Skin epidermis (tissue), 12 donors: ENCODE measurements around the gene METTL6.
"Not testable (repeated sequence)": the region's sequence is repeated elsewhere in the genome, so short reads cannot be mapped to it uniquely, and the experiment has no call there.

Source experiments
- H3K27ac ChIP-seq, 21 experiments: fragments of 200-600 bp; sonication (generic) in 11 of 21; one replicate each; pipeline ENCODE4 v1.5.0; 2020; ENCODE audit warnings: mild to moderate bottlenecking in 3 of 21, inconsistent platforms in 2 of 21, moderate library complexity in 2 of 21
- H3K4me3 ChIP-seq, 7 experiments: fragments of 200-600 bp; sonication (generic) in 2 of 7; one replicate each; pipeline ENCODE4 v1.5.0; 2020; ENCODE audit warnings: inconsistent platforms in 2 of 7, mild to moderate bottlenecking in 2 of 7, moderate library complexity in 1 of 7

Gene METTL6

DNA sequence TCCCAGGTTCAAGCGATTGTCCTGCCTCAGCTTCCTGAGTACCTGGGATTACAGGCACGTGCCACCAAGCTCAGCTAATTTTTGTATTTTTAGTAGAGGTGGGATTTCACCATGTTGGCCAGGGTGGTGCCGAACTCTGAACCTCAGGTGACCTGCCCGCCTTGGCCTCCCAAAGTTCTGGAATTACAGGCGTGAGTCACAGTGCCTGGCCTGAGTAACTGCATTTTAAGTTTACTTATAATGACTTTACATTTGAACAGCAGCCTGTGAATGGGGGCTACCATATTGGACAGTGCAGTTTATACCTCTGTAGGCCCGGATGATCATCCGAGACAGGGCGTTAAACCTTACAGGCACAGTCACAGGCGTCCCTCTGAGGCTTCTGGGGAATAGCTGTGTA, 24.8 kb upstream of the METTL6 start:
- H3K4me3 ChIP-seq, result no peak overlapping the region
- no peak overlapping the region for H3K27ac ChIP-seq

DNA sequence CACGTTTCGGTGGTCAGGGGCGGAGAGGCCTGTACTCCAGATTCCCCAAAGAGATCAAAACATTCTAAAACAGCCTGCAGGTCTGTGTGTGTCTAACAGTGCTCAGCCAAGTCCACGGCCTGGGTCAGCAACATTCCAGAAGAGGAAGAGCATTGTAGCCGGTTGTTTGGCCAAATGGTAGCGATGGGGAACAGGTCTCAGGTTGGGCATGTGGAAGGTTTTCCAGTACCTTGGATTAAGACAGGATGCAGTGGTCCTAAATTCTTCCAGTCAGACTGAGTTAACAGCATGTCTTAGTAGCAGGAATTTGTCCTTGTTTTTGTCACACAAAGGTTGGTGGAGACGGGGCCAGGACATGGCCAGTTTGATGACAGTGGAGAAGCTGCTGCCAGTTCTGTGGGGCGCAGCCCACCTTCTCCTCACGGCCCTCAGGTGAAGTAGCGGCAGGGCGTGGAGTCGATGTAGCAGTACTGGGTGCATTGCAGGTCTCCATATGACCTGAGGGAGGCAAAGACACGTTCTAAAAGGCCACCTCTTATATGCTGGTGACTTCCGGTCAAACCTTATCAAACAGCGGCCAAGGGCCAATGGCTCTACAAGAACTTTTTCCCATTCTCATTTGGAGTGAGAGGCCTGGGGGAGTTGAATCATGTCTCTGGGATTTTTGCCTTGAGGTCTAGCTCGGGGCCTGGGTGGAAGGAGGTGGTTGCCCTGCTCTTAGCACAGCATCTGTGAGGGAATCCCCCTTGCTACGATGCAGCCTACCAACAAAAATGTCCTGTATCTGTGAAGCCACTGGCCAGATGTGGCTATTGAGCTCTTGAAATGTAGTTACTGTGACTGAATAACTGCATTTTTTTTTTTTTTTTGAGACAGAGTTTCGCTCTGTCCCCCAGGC, 24.1 kb upstream of the METTL6 start:
- H3K27ac ChIP-seq, result no peak overlapping the region

DNA sequence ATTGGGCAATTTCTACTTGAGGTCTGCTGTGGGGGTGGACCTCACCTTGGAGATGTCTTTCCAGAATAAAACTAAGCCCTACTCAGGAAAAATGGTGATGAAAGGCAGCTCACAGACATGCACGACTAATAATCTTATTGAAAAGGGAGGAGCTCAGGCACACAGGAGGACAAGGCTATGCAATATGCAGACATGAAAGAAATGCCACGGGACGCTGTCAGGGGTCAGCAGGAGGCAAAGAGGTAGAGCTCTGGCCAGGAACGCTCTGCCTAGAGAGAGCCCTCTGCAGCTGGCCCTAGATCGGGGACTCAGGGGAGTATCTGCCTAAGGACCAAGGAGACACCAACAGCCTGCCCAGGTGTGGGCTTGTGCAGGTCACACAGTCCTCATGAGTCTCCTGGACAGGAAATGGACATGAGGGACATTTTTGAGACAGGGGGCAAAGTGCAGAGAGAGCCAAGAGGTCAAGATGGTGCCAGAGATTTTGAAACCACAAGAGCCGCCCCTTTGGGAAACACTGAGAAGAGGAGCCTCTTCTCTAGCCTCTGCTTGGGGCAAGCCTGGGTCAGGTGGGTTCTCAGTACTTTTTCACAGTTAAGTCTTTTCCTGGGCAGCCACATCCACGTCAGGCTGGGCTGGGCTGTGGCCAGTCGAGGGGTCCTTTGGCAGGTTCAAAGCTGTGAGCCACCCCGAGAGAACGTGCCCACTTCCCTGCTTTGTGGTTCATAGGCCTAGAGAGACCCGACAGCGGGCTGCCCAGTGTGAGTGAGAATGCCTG, 23.3 kb upstream of the METTL6 start:
- no peak overlapping the region for H3K4me3 ChIP-seq

More for the DNA sequence above, 24.1 kb upstream of the METTL6 start:
- no peak overlapping the region for H3K4me3 ChIP-seq

DNA sequence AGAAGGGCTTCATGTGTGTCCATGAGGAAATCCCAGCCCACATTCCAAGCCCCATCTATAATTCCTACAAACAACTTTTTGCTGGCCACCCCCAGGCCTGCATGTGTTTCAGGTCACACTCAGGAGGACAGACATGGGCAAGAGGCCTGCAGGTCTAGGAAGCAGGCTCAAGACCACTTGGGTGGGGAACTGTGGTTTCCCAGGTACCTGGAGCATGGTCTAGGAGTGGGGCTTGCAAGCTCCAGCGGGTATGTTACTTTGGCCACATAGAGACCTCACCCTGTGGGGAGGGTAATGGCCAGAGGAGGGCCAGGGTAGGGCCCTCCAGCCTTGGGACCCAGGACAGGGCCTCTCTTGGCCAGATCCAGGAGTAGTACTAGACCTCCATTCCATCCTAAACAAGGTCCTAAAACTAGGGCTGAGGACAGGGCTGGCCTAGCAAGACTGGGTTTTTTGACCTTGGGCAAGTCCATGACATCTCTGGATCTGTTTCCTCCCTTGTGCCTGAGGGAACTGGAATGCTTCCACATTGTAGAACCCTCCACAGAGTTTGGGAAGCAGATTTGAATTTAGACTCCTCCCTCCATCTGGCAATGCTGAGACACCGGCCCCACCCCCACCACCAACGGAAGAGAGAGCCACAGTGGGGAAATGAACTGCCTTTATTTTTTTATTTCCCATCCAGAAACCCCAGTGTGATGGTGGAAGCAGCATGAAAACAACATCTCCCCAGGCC, 22.3 kb upstream of the METTL6 start:
- H3K27ac ChIP-seq, result peak overlapping the region in 3 of 21 experiments; percentile 9 to 62 (median 10)
- no peak overlapping the region for H3K4me3 ChIP-seq

More for the DNA sequence above, 23.3 kb upstream of the METTL6 start:
- no peak overlapping the region for H3K27ac ChIP-seq

DNA sequence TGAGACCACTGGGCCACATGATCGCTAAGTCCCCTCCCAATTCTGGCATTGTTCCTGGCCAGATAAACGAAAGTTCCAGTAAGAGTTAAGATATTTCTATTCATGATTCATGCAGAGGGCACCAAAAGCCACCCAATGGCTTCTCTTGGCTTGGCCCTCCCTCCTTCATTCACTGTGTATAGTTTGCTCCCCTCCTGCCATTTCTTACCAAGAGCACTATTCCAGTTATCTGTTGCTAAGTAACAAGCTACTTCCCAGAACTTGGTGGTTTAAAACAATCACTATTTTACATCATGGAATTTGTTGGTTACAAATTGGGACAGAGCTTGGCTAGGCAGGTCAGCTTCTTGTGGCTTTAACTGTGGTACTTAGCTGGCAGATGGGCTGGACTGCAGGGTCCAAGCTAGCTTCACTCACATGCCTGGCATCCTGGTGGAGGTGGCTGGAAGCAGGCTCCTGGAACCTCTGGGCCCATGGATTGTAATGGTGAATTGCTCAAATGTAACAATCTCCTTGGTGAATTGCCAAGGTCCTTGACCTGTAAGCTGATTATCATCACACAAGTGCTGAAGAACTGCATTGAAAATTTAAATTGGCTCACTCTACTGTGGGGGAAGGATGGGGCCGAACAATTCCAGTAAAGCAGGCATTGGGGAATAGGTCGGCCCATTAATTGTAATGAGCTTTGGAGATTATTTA, 16.6 kb upstream of the METTL6 start:
- Histone ChIP-seq H3K4me3 (no peak overlapping the region), H3K27ac (peak overlapping the region in 1 of 21 experiments; percentile 12)

DNA sequence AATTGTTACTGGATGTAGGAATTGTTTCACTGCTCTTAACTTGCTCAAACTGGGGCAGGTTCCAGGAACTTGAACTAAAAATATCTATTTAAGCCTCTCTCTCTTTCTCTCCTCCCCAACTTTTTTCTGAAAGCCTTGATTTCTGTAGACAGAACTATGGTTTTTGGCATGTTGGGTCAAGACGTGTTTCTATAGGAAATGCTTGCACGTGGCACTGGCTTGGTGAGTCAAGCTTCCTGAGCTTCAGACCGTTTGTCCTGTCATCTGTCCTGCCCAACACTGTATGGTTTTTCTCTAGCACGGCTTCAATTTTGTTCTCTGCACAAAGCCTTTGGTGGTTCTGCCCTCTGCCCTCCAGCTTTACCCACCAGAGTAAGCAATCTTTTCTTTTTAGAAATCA, 13.5 kb upstream of the METTL6 start:
- Histone ChIP-seq H3K27ac (no peak overlapping the region), H3K4me3 (no peak overlapping the region)

DNA sequence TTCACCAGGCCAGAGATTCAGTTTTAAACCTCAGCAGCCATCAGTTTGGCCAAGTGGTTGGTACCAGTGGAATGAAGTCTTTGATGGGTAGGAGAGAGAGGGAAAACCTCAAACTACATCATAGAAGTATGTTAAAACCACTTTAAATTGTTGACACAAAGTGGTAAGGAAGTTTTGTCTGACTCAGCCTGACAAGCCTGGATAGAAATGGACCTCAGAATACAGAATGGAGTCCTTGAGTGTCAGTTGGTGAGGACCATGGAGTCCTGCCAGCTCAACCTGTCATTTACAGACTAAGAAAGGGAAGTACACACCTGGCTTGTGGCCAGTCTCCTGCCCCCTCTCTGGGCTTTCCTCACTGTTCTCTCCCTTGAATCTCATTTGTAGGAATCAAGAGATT, 12.1 kb upstream of the METTL6 start:
- H3K4me3 ChIP-seq, result no peak overlapping the region
- peak overlapping the region in 2 of 21 experiments; percentile 25 to 41 for H3K27ac ChIP-seq

DNA sequence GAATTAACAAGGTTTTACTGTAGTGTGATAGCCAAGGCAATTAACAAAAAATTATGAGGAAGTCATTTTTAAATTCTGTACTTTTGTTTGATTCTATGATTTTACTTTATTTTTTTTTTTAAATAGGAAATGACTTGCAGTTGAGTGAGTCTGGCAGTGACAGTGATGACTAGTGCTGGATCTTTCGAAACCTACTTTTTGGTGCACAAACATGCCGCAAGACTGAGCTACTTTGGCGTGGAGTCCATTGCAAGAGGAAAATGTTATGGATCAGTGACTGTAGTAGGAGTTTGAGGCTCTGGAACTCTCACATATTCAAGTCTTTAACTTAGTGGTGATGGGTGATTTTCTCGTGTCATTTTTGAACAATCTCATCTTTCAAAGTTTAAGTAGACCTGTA, 11.6 kb upstream of the METTL6 start:
- Histone ChIP-seq H3K27ac (peak overlapping the region in 3 of 21 experiments; percentile 8 to 41 (median 25)), H3K4me3 (no peak overlapping the region)

DNA sequence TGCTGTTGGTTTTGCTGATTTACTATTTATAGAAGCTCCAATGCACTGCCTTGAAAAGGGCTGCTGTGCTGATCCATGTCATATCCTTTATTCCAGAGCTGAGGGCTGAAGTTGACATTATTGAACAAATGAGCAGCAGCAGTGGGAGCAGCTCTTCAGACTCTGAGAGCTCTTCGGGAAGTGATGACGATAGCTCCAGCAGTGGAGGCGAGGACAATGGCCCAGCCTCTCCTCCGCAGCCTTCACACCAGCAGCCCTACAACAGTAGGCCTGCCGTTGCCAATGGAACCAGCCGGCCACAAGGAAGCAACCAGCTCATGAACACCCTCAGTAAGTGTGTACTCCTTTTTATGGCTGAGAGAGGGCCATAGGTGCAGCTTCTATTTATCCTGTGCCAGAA, 8.9 kb upstream of the METTL6 start:
- Histone ChIP-seq H3K27ac (no peak overlapping the region), H3K4me3 (no peak overlapping the region)

DNA sequence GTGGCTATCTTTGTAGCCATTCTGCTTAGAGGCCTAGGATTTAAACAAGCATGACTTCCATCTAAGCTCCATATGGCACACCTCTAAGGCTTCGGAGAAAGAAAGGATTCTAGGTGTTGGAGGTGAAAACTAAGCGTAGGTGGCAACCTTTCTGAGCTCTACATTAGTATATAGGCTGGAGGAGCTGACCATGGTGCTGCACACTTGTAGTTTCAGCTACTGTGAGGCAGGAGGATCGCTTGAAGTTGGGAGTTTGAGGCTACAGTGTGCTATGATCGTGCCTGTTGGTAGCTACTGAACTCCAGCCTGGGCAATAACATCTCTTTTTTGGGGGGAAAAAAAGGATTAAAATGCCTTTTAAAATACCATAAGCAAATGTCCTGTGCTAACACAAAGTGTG, 7.4 kb upstream of the METTL6 start:
- Histone ChIP-seq H3K4me3 (no peak overlapping the region), H3K27ac (no peak overlapping the region)

DNA sequence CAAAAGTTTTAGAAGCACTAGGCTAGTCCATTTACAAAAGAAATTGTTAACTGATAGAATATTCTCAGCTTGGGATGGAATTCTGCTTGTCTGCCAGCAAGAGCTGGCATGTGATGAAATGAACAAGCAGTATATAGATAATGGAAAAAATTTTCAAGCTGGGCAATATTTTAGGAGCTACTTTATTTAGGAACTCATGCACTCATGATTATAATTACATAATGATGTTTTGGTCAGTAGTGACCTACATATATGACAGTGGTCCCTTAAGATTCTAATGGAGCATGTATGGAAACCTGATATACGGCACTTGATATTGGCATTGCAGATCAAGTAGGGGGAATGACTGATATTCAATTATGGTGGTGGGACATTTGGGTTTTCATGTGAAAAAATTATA, 6.2 kb upstream of the METTL6 start:
- Histone ChIP-seq H3K27ac (no peak overlapping the region), H3K4me3 (no peak overlapping the region)

DNA sequence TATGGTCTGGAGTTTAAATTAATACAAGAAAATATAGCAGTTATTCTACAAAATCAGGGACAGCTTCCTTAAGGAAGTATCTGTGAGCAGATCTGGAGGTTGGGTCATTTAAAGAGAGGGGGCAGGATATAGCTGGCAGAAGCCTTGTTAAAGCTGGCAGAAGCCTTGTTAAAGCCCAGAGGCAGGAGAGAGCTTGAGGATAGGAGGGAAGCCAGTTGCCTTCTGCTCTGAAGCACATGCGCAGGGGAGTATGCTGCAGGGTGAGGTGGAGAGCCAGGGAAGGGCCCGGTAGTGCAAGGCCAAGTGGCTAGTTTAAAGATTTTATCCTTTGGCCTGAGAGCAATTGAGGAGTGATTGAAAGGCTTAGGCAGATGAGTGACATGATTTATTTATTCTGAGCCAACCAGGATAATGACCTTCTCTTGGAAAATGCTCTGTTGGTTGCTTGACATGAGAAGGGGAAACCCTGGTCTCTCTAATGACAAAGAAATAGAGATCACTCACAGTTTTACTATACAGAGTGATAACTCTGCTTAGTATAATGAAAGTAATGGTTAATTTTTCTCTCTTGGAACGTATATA, 4.0 kb upstream of the METTL6 start:
- no peak overlapping the region for H3K27ac ChIP-seq
- no peak overlapping the region for H3K4me3 ChIP-seq

DNA sequence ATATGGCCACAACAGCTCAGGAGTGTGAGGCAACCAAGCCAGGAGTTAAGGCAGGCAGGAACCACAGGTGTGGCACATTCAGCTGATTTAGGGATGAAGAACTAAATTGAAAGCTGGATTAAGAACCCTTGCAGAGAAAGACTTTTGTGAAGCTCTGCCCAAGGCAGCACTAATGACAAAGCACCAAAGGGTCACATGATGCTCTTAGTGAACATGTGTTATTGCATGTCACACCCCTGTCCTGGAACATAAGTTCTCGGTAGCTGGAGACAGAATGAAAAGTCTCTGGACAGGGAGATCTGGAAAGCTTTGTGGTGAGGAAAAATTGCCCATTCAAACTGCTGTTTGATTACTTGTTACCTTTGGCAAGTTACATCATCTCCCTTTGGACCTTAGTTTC, 3.3 kb upstream of the METTL6 start:
- Histone ChIP-seq H3K4me3 (no peak overlapping the region), H3K27ac (no peak overlapping the region)

DNA sequence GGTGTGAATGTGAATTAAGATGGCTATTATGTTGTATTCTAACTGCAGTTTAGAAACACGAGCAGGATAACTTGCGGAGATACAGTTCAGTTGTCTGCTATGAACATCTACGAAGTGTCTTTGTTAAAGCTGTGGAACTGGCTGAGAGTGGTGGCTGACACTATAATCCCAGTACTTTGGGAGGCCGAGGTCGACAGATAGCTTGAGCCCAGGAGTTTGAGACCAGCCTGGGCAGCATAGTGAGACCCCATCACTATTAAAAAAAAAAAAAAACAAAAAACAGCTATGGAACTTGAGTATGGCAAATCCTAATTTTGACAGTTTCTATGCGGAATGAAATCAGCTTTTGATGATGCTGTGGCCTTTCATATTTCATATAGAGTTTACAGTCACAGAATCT, 1.7 kb upstream of the METTL6 start:
- H3K27ac ChIP-seq, result peak overlapping the region in 4 of 21 experiments; percentile 64 to 93 (median 86)
- peak overlapping the region in 3 of 7 experiments; percentile 73 to 87 (median 77) for H3K4me3 ChIP-seq

DNA sequence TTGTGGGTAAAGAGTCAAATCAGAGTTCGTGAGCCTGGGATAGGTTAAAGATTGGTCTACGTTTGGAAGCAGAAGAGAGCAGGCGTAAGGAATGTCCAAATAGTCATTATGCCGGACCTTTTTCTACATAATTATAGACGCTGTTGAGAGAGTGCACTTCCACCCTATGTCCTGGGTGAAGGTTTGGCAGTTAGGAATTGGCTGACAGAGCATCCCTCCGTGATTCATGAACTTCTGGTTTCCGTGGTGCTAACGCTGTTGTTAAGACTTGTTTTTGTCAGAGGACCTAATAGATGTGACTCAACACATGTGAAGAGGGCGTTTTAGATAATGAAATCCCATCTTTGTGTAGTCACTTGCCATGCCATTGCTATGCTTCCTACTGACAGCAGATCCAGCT, 1.2 kb upstream of the METTL6 start:
- peak overlapping the region; percentile 63 to 93 (median 77) for H3K4me3 ChIP-seq
- peak overlapping the region in 18 of 21 experiments; percentile 76 to 95 (median 91) for H3K27ac ChIP-seq

DNA sequence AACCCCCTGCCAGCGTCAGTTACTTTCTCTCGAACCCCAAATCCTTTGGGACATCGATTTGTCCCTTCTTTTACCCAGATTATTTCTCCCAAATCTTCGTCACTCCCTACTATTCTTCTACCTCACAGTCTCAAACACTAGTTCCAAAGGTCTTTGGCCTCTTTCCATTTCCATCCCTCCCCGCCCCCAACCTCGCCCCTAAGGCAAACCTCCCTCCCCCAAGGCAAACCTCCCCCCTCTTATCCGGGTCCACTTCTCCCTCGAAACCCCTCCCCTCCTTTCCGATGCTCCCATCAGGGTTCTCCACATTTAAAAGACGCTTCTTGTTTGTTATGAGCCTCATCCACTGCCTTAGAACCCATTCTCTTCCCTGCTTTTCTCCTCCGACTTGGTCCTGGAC, 637 bp upstream of the METTL6 start:
- Histone ChIP-seq H3K4me3 (peak overlapping the region; percentile 63 to 93 (median 77)), H3K27ac (peak overlapping the region; percentile 76 to 95 (median 90))

DNA sequence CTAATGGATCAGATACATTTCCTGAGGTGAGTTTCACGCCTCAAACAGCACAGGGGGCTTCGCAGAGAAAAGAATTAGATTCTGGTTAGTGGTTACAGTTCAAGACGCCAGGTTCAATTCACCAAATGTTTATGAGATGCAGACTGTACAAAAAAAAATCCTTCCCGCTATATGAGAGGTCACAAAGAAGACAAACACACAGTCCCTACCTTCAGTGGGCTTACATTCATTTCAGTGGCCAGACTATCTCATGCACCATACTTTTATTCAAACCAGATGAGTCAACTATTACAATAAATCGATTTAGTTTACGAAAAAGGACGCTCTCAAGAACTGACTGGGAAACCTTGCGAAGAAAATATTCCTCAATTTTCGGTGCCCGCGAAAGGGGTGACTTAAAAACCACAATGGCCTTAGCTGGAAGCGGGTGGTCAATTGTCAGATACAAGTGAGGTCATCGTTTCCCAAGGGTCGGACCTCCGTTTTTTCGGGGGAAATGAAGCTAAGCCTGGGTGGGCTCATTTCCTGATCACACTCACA, 695 bp downstream of the METTL6 start:
- H3K27ac ChIP-seq, result peak overlapping the region in 20 of 21 experiments; percentile 76 to 95 (median 90)
- H3K4me3 ChIP-seq, result peak overlapping the region; percentile 63 to 93 (median 77)

DNA sequence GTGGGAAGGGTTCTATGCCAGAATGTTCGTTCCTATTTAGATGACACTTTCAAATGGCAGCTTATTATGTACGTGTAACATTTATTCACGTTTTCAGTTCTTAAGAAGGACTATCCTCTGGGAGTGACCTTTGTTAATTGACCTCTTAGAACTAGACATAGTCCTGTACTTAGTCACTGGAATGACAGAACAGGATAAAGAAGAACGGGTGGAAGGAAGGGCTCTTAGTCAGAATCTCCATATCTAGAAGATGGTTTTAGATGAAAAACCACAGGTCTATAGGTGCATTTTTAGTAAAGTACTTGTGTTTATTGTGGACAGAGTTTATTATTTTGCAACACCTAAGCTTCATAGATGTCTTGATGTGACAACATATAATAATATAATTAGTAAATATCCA, 6.5 kb downstream of the METTL6 start:
- no peak overlapping the region for H3K4me3 ChIP-seq
- H3K27ac ChIP-seq, result no peak overlapping the region

DNA sequence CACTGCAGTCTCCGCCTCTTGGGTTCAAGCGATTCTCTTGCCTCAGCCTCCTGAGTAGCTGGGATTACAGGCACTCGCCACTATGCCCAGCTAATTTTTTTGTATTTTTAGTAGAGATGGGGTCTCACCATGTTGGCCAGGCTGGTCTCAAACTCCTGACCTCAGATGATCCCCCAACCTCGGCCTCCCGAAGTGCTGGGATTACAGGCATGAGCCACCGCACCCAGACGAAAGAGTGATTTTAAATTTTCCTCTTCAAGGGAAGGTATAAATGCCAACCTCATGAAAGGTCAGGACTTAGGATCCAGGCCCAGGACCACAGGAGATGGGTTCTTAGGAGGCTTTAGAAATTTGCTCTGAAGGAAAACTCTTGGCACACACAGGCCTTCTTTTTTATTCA, 16.4 kb downstream of the METTL6 start:
- H3K27ac ChIP-seq, H3K4me3 ChIP-seq: not testable (repeated sequence)
